LNCaP clone FGC (cell line): Measurements from ENCODE around the gene DLL4.
A peak's percentile ranks its signal among the peaks of the same experiment; 100 is the strongest.

ENCODE experiments used
- DNase-seq: peaks from one replicate; pipeline ENCODE4 v3.0.0-alpha.2; 2011; ENCODE audit warnings: low read depth
- H3K4me3 ChIP-seq: 2 replicates; pipeline ENCODE4 v1.5.1; 2011; ENCODE audit warnings: mild to moderate bottlenecking, low read depth, low read length, control low read depth
- CTCF ChIP-seq: IDR thresholded peaks from 2 replicates; pipeline ENCODE4 v1.5.1; 2012; ENCODE audit warnings: mild to moderate bottlenecking; ENCODE audit not compliant: control insufficient read depth, insufficient read depth; ENCODE audit errors: extremely low read depth

DLL4 gene

GRCh38 chr15:40942337-40942854 lies 13.3 kb downstream of the DLL4 start:
- H3K4me3 ChIP-seq = peak overlapping the region; percentile 38
- no peak for DNase-seq
- no peak for TF ChIP-seq CTCF

GRCh38 chr15:40942878-40943277 lies 13.7 kb downstream of the DLL4 start:
- no peak overlapping the region for H3K4me3 ChIP-seq
- no peak for TF ChIP-seq CTCF
- DNase-seq = no peak

- DNase-seq = no peak
- no peak overlapping the region for H3K4me3 ChIP-seq
- no peak for TF ChIP-seq CTCF
Measured at GRCh38 chr15:40943764-40944365, 14.7 kb downstream of the DLL4 start.

- no peak for TF ChIP-seq CTCF
- H3K4me3 ChIP-seq = no peak overlapping the region
- DNase-seq = peak; percentile 89
Measured at GRCh38 chr15:40944510-40945296, 15.6 kb downstream of the DLL4 start.

- no peak for DNase-seq
- no peak for TF ChIP-seq CTCF
- H3K4me3 ChIP-seq = no peak overlapping the region
Measured at GRCh38 chr15:40948706-40949473, 19.8 kb downstream of the DLL4 start.

- DNase-seq = no peak
- no peak for TF ChIP-seq CTCF
Measured at GRCh38 chr15:40949756-40950207, 20.6 kb downstream of the DLL4 start.

More at GRCh38 chr15:40949756-40950207, 20.6 kb downstream of the DLL4 start:
- no peak overlapping the region for H3K4me3 ChIP-seq
